Measurements from ENCODE around the gene CTSL.

- no peak for TF ChIP-seq EZH2phosphoT487 (IDR thresholded peaks at IDR 0.05; ENCODE audit: insufficient read depth, low read depth)
- no peak for TF ChIP-seq EZH2 (IDR thresholded peaks at IDR 0.05; ENCODE audit: insufficient read depth, poor library complexity, severe bottlenecking)
Measured at GRCh38 chr9:87734106-87734505, 8.2 kb downstream of the CTSL start.

Data from GM23248 (cell line).